ENCODE results near the gene CUL1. TPM values are rescaled to one million over a fixed set of nuclear protein-coding genes. Genes with fewer than 3 reads are reported as not detected.

CUL1 gene
- total RNA-seq, 2 experiments from 2014 or later: 60.6 to 61.2 TPM

DNA sequence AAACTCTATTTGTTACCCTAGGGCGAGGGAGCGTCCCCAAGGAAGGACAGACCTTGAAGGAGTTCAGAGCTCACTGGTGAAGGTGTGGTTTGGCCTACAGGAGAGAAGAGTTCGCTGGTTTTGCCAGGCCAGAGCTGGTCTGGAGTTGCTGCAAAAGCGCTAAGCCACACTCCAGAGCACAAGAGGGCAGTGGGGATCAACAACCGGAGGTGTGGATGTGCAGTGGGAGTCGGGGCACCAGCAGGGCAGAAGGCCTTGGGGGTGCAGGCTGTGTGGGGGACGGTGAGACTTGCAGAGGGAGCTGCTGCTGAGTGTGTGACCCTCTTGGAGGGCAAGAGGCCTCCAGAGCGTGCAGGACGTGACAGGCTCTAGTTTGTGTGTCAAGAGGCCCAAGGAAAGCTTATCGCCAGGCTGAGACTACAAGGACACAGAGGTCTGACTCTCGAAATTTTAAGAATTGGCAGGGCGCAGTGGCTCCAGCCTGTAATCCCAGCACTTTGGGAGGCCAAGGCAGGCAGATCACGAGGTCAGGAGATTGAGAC lies 14.3 kb upstream of the CUL1 start:
- ChIA-PET POLR2A (interaction anchor here (1.2 kb wide), 1 partner anchor 14 kb away, joined by 3 read pairs; the partner anchor contains the start of gene CUL1), CTCF (no interaction called here)
- H3K4me1 Mint-ChIP-seq (ENCODE audit: low read depth): no peaks in the 10 kb centered on the region
- no peaks in the 10 kb centered on the region for H3K36me3 Mint-ChIP-seq (ENCODE audit: low read depth)
- intact Hi-C loops (cut with micrococcal nuclease): no loop called here
- H3K9me3 Mint-ChIP-seq: peaks cover 6% of the 10 kb centered on the region
- H3K27ac Mint-ChIP-seq: no peak overlapping the region
- DNase-seq (no peak), ATAC-seq (no peak)
- TF ChIP-seq, protein P1, sequence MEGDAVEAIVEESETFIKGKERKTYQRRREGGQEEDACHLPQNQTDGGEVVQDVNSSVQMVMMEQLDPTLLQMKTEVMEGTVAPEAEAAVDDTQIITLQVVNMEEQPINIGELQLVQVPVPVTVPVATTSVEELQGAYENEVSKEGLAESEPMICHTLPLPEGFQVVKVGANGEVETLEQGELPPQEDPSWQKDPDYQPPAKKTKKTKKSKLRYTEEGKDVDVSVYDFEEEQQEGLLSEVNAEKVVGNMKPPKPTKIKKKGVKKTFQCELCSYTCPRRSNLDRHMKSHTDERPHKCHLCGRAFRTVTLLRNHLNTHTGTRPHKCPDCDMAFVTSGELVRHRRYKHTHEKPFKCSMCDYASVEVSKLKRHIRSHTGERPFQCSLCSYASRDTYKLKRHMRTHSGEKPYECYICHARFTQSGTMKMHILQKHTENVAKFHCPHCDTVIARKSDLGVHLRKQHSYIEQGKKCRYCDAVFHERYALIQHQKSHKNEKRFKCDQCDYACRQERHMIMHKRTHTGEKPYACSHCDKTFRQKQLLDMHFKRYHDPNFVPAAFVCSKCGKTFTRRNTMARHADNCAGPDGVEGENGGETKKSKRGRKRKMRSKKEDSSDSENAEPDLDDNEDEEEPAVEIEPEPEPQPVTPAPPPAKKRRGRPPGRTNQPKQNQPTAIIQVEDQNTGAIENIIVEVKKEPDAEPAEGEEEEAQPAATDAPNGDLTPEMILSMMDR (IDR thresholded peaks at IDR 0.05): no peak
- no peaks in the 10 kb centered on the region for H3K27me3 Mint-ChIP-seq
- H3K4me3 Mint-ChIP-seq: no peak overlapping the region

DNA sequence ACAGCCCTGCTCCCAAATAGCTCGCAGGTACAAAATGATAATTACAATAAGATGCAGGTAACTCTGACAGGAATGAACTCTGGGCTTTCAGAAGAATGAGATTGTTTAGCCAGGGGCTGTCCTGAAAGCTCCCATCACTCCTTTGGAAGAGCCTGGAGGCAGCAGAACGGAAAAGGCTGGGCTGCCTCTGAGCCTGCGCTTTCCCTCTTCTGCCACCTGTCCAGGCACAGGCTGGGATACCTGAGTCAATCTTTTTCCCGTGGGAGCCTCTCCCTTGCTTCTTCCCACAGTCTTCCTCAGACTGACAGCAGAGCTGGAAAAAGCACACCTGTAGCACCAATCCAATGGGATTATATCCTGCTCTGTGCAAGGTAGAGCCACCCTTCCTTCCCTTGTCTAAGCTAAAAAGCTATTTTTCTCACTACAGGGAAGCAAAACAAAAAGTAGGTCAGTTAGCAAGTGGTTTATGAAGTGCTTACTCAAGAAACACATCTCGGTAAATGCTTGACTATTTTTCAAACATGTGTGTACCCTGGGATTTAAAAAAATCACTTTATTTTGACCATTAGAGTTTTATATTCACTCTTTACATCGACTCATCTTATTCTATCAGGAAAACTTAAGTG lies 12.3 kb upstream of the CUL1 start:
- DNase-seq: no peak
- Mint-ChIP-seq H3K4me3 (no peak overlapping the region), H3K4me1 (ENCODE audit: low read depth) (no peaks in the 10 kb centered on the region), H3K36me3 (ENCODE audit: low read depth) (no peaks in the 10 kb centered on the region), H3K27ac (no peak overlapping the region), H3K9me3 (peaks cover 6% of the 10 kb centered on the region), H3K27me3 (no peaks in the 10 kb centered on the region)
- POLR2A ChIA-PET: no interaction called here
- intact Hi-C loops (cut with micrococcal nuclease): no loop called here
- no peak for ATAC-seq
- CTCF ChIA-PET: interaction anchor here (1.9 kb wide), 1 partner anchor 17 kb away, joined by 5 read pairs; no protein-coding TSS in a partner anchor
- TF ChIP-seq, protein P1 (IDR thresholded peaks at IDR 0.05): no peak

DNA sequence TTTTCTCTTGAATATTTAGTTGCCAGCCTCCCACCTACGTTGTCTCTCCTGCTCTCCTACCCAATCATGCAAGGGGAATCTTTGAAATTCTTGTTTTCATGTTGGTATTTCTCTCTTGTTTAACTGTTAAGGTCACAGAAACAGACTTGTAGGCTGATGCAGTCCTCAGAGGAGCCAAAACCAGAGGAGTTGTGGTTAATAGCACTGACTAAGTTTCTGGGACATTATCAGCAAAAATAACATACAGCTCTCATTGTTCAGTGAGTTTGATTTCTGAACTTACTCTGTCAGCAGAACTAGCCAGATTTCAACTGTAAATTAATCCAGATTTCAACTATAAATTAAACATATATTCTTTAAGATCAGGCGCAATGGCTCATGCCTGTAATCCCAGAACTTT lies 11.1 kb upstream of the CUL1 start:
- TF ChIP-seq, protein P1 (IDR thresholded peaks at IDR 0.05): no peak
- no peaks in the 10 kb centered on the region for H3K9me3 Mint-ChIP-seq
- ChIA-PET POLR2A (no interaction called here), CTCF (interaction anchor here (1.9 kb wide), 1 partner anchor 18 kb away, joined by 5 read pairs; no protein-coding TSS in a partner anchor)
- intact Hi-C loops (cut with micrococcal nuclease): no loop called here
- no peak for ATAC-seq
- no peaks in the 10 kb centered on the region for H3K27me3 Mint-ChIP-seq
- DNase-seq: no peak
- H3K4me3 Mint-ChIP-seq: no peak overlapping the region
- no peaks in the 10 kb centered on the region for H3K36me3 Mint-ChIP-seq (ENCODE audit: low read depth)
- no peak overlapping the region for H3K27ac Mint-ChIP-seq
- H3K4me1 Mint-ChIP-seq (ENCODE audit: low read depth): no peaks in the 10 kb centered on the region

DNA sequence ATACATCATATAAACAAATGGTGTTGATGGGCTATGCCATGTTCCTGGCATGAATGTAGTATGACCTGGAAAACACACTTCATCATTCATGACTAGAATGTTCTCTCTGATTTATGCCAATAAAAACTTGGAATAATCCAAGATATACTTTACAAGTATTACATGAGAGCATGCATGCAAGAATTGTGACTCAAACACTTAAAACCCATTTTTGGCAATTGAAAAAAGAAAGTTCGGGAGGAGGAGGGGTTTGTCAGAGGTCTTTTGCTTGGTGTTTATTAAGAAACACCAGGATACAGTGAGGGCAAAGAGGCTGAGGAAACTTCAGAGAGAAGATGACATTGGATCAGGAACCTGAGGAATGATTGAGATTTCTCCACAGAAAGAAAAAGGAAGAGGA lies 10.2 kb upstream of the CUL1 start:
- DNase-seq: no peak
- intact Hi-C loops (cut with micrococcal nuclease): no loop called here
- H3K27ac Mint-ChIP-seq: no peak overlapping the region
- no peaks in the 10 kb centered on the region for H3K36me3 Mint-ChIP-seq (ENCODE audit: low read depth)
- no peaks in the 10 kb centered on the region for H3K27me3 Mint-ChIP-seq
- no peaks in the 10 kb centered on the region for H3K9me3 Mint-ChIP-seq
- H3K4me1 Mint-ChIP-seq (ENCODE audit: low read depth): no peaks in the 10 kb centered on the region
- H3K4me3 Mint-ChIP-seq: no peak overlapping the region
- CTCF ChIA-PET: no interaction called here
- TF ChIP-seq, protein P1 (IDR thresholded peaks at IDR 0.05): no peak
- ATAC-seq: no peak
- POLR2A ChIA-PET: no interaction called here

DNA sequence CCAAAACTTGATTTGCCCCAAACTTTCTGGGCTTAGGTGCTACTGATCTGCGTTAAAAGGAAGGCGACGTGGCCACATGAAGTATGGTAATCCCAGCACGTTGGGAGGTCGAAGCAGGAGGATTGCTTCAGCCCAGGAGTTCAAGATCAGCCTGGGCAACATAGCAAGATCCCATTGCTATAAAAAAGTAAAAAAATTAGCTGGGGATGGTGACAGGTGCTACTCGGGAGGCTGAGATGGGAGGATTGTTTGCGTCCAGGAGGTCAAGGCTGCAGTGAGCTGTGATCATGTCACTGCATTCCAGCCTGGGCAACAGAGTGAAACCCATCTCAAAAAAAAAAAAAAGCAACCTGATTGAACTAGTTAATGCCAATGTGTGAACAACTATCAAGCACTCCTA lies 5.1 kb upstream of the CUL1 start:
- CTCF ChIA-PET: no interaction called here
- intact Hi-C loops (cut with micrococcal nuclease): no loop called here

More for the DNA sequence above, 5.1 kb upstream of the CUL1 start:
- Mint-ChIP-seq H3K36me3 (ENCODE audit: low read depth) (peaks cover 2% of the 10 kb centered on the region), H3K27me3 (no peaks in the 10 kb centered on the region), H3K4me3 (no peak overlapping the region), H3K27ac (no peak overlapping the region), H3K4me1 (ENCODE audit: low read depth) (peaks cover 20% of the 10 kb centered on the region), H3K9me3 (no peaks in the 10 kb centered on the region)
- TF ChIP-seq, protein P1 (IDR thresholded peaks at IDR 0.05): no peak
- POLR2A ChIA-PET: no interaction called here
- ATAC-seq (no peak), DNase-seq (no peak)
